A549 (cell line): ENCODE data around the gene TMCC2. TPM values are rescaled to one million over a fixed set of nuclear protein-coding genes. Genes with fewer than 3 reads are reported as not detected.
A peak's percentile ranks its signal among the peaks of the same experiment; 100 is the strongest.

Experiments
- ATOH8 ChIP-seq: fragments of 250-450 bp; sonication (Bioruptor Pico); IDR thresholded peaks from 2 replicates; pipeline ENCODE4 v1.5.0; 2020; ENCODE audit warnings: low read depth, mild to moderate bottlenecking, moderate library complexity
- CBX8 ChIP-seq: fragments of 200-600 bp; sonication (generic); IDR thresholded peaks from 2 replicates; pipeline ENCODE4 v1.6.1; 2016
- CEBPB ChIP-seq, 2 experiments: fragments of >200 bp in 1 of 2; sonication (Bioruptor Twin) in 1 of 2; formaldehyde crosslinking in 1 of 2; IDR thresholded peaks; 2 replicates each; pipeline ENCODE4 v1.6.1; 2012 to 2016
- CHD2 ChIP-seq: fragments of 150-350 bp; IDR thresholded peaks from 2 replicates; pipeline ENCODE4 v1.6.1; 2014; ENCODE audit warnings: low read length; ENCODE audit not compliant: partially characterized antibody
- CTCF ChIP-seq: fragments of >200 bp; sonication (Bioruptor Twin); formaldehyde crosslinking; IDR thresholded peaks from 3 replicates; pipeline ENCODE4 v1.5.1; 2016
- EHF ChIP-seq: fragments of 250-450 bp; sonication (Bioruptor Pico); IDR thresholded peaks from 2 replicates; pipeline ENCODE4 v1.5.0; 2020; ENCODE audit warnings: mild to moderate bottlenecking
- ELK1 ChIP-seq: fragments of 150-350 bp; IDR thresholded peaks from 2 replicates; pipeline ENCODE4 v1.6.1; 2014; ENCODE audit warnings: low read depth, mild to moderate bottlenecking, low read length
- EP300 ChIP-seq, 2 experiments: fragments of >200 bp; sonication (Bioruptor Twin); formaldehyde crosslinking; IDR thresholded peaks; 2 replicates in 1 of 2; 3 replicates in 1 of 2; pipeline ENCODE4 v1.6.1; 2016 to 2017
- ESRRA ChIP-seq: fragments of 150-350 bp; IDR thresholded peaks from 2 replicates; pipeline ENCODE4 v1.6.1; 2014; ENCODE audit warnings: mild to moderate bottlenecking, low read length, borderline replicate concordance
- FOSL2 ChIP-seq, 2 experiments: fragments of 450-650 bp in 1 of 2; fragments of >200 bp in 1 of 2; sonication (Bioruptor Twin) in 1 of 2; formaldehyde crosslinking; IDR thresholded peaks; 2 replicates each; pipeline versions ENCODE4 v1.5.0 to v1.6.1; 2016 to 2020; ENCODE audit warnings: mild to moderate bottlenecking in 1 of 2, moderate library complexity in 1 of 2
- FOXS1 ChIP-seq: fragments of 250-450 bp; sonication (Bioruptor Pico); IDR thresholded peaks from 2 replicates; pipeline ENCODE4 v1.5.0; 2020; ENCODE audit warnings: mild to moderate bottlenecking, moderate library complexity
- HDAC2 ChIP-seq: fragments of 200-600 bp; sonication (generic); IDR thresholded peaks from 2 replicates; pipeline ENCODE4 v1.6.1; 2016
- HOXA7 ChIP-seq: fragments of 250-450 bp; sonication (Bioruptor Pico); IDR thresholded peaks from 2 replicates; pipeline ENCODE4 v1.5.0; 2020; ENCODE audit warnings: mild to moderate bottlenecking, moderate library complexity
- HOXB5 ChIP-seq: fragments of 250-450 bp; sonication (Bioruptor Pico); IDR thresholded peaks from 2 replicates; pipeline ENCODE4 v1.5.0; 2020; ENCODE audit warnings: mild to moderate bottlenecking, moderate library complexity
- JUN ChIP-seq, 2 experiments: fragments of >200 bp; sonication (Bioruptor Twin); formaldehyde crosslinking; IDR thresholded peaks; 2 replicates in 1 of 2; 3 replicates in 1 of 2; pipeline ENCODE4 v1.6.1; 2016 to 2017
- KDM1A ChIP-seq: fragments of 200-600 bp; sonication (generic); IDR thresholded peaks from 2 replicates; pipeline ENCODE4 v1.6.1; 2016; ENCODE audit warnings: low read depth, mild to moderate bottlenecking
- KDM5A ChIP-seq: fragments of 200-600 bp; sonication (generic); IDR thresholded peaks from 2 replicates; pipeline ENCODE4 v1.6.1; 2016; ENCODE audit warnings: antibody characterized with exemption, mild to moderate bottlenecking
- MAX ChIP-seq: IDR thresholded peaks from 2 replicates; pipeline ENCODE4 v1.6.1; 2012
- MAZ ChIP-seq: fragments of 150-350 bp; IDR thresholded peaks from 2 replicates; pipeline ENCODE4 v1.6.1; 2014; ENCODE audit warnings: antibody characterized with exemption, low read depth, low read length, borderline replicate concordance
- NPAS2 ChIP-seq: fragments of 250-450 bp; sonication (Bioruptor Pico); IDR thresholded peaks from 2 replicates; pipeline ENCODE4 v1.8.0; 2022; ENCODE audit warnings: mild to moderate bottlenecking, moderate library complexity, borderline replicate concordance
- NR3C1 ChIP-seq: fragments of >200 bp; sonication (Bioruptor Twin); formaldehyde crosslinking; IDR thresholded peaks from 3 replicates; pipeline ENCODE4 v1.6.1; 2017
- POLR2A ChIP-seq: IDR thresholded peaks from 2 replicates; pipeline ENCODE4 v1.6.1; 2012; ENCODE audit warnings: mild to moderate bottlenecking, low read length
- RARB ChIP-seq: fragments of 250-450 bp; sonication (Bioruptor Pico); IDR thresholded peaks from 2 replicates; pipeline ENCODE4 v1.8.0; 2021; ENCODE audit warnings: mild to moderate bottlenecking, moderate library complexity
- REST ChIP-seq: fragments of 200-600 bp; sonication (generic); IDR thresholded peaks from 2 replicates; pipeline ENCODE4 v1.6.1; 2016; ENCODE audit warnings: antibody characterized with exemption, mild to moderate bottlenecking, moderate library complexity
- RFX5 ChIP-seq: fragments of 450-650 bp; IDR thresholded peaks from 2 replicates; pipeline ENCODE4 v1.7.1; 2014; ENCODE audit warnings: antibody characterized with exemption, mild to moderate bottlenecking, moderate library complexity
- RNF2 ChIP-seq: fragments of 200-600 bp; sonication (generic); IDR thresholded peaks from 2 replicates; pipeline ENCODE4 v1.6.1; 2016; ENCODE audit warnings: low read depth, mild to moderate bottlenecking, antibody characterized with exemption, moderate library complexity, borderline replicate concordance
- SMC3 ChIP-seq: fragments of >200 bp; sonication (Bioruptor Twin); formaldehyde crosslinking; IDR thresholded peaks from 3 replicates; pipeline ENCODE4 v1.6.1; 2018; ENCODE audit warnings: inconsistent platforms
- SREBF2 ChIP-seq: fragments of 450-650 bp; IDR thresholded peaks from 2 replicates; pipeline ENCODE4 v1.6.1; 2014; ENCODE audit warnings: mild to moderate bottlenecking, moderate library complexity
- TP53 ChIP-seq: fragments of 250-450 bp; sonication (Bioruptor Pico); IDR thresholded peaks from 2 replicates; pipeline ENCODE4 v1.5.0; 2021; ENCODE audit warnings: mild to moderate bottlenecking, moderate library complexity
- USF2 ChIP-seq: fragments of 450-650 bp; IDR thresholded peaks from 2 replicates; pipeline ENCODE4 v1.6.1; 2014; ENCODE audit warnings: antibody characterized with exemption
- ZC3H11A ChIP-seq: fragments of 450-650 bp; IDR thresholded peaks from 2 replicates; pipeline ENCODE4 v1.6.1; 2014; ENCODE audit warnings: antibody characterized with exemption, mild to moderate bottlenecking
- ZFP36 ChIP-seq: fragments of 450-650 bp; IDR thresholded peaks from 2 replicates; pipeline ENCODE4 v1.6.1; 2014; ENCODE audit warnings: borderline replicate concordance; ENCODE audit not compliant: partially characterized antibody
- ZSCAN20 ChIP-seq: fragments of 250-450 bp; sonication (Bioruptor Pico); IDR thresholded peaks from 2 replicates; pipeline ENCODE4 v1.8.0; 2022; ENCODE audit warnings: mild to moderate bottlenecking, moderate library complexity
- polyA plus RNA-seq, 4 experiments: library from polyadenylated mRNA; depleted of rRNA in 3 of 4; stranded (reverse); fragments of >200 nt; fragmentation: RNase III in 1 of 4; extraction: RNeasy Plus Mini Kit Qiagen cat#74134 plus additional on column Dnase treatment in 1 of 4; gene quantifications; 2 replicates in 3 of 4; 3 replicates in 1 of 4; pipeline ENCODE4 v1.2.3, GENCODE V29; 2011 to 2017

TMCC2 gene
- polyA plus RNA-seq, 2 of the 4 experiments (the other 2 are of a cell fraction), result 1.7 to 3.2 TPM

GRCh38 chr1:205298191-205298994 lies 70.6 kb downstream of the TMCC2 start (continued):
- TF ChIP-seq REST (no peak), HOXB5 (CRISPR knock-in tag) (peak; percentile 96), FOXS1 (peak; percentile 74), ELK1 (no peak), TP53 (CRISPR knock-in tag) (no peak), KDM5A (no peak), EHF (CRISPR knock-in tag) (no peak; the same call in none of the 2 replicates), ZC3H11A (no peak), FOSL2 (IDR thresholded peaks at IDR 0.05) (peak; percentile 94), FOSL2 (CRISPR knock-in tag; IDR thresholded peaks at IDR 0.05) (peak; percentile 97), POLR2A (no peak), USF2 (no peak), CHD2 (peak; percentile 51), RARB (CRISPR knock-in tag) (peak; percentile 20; the same call in 1 of the 2 replicates), SMC3 (peak; percentile 60), HOXA7 (CRISPR knock-in tag) (peak; percentile 51; the same call in 1 of the 2 replicates), HDAC2 (0 out of 2 replicates have a peak, but pooled peaks have one; percentile 48), CTCF (no peak), ATOH8 (CRISPR knock-in tag) (0 out of 2 replicates have a peak, but pooled peaks have one; percentile 41), ESRRA (0 out of 2 replicates have a peak, but pooled peaks have one; percentile 17), SREBF2 (no peak), ZFP36 (no peak), CBX8 (no peak), KDM1A (no peak), RFX5 (no peak), MAX (peak; percentile 91), MAZ (no peak), ZSCAN20 (peak; percentile 56; the same call in 1 of the 2 replicates), CEBPB (IDR thresholded peaks at IDR 0.05) (peak; percentile 53 to 88; a peak in 3 of 4 replicates), RNF2 (no peak), EP300 (IDR thresholded peaks at IDR 0.05) (peak; percentile 99 to 100), NR3C1 (no peak), JUN (IDR thresholded peaks at IDR 0.05) (peak; percentile 99), NPAS2 (no peak)
